Measurements from ENCODE around the gene SLC39A8.
"Not testable (repeated sequence)": the region's sequence is repeated elsewhere in the genome, so short reads cannot be mapped to it uniquely, and the experiment has no call there.

The SLC39A8 gene

GRCh38 chr4:102344954-102345794, at the start of gene SLC39A8:
Gene SLC39A8 (minus strand): TSS chr4:102345482. CDS start chr4:102344662, 820 bp downstream.
- peak in 50 of 51 donors; percentile 5 to 83 (median 59) for DNase-seq

GRCh38 chr4:102392033-102392744, 46.9 kb upstream of the SLC39A8 start:
- no peak for DNase-seq

- DNase-seq, result no peak
Measured at GRCh38 chr4:102390438-102390837, 45.2 kb upstream of the SLC39A8 start.

DNA sequence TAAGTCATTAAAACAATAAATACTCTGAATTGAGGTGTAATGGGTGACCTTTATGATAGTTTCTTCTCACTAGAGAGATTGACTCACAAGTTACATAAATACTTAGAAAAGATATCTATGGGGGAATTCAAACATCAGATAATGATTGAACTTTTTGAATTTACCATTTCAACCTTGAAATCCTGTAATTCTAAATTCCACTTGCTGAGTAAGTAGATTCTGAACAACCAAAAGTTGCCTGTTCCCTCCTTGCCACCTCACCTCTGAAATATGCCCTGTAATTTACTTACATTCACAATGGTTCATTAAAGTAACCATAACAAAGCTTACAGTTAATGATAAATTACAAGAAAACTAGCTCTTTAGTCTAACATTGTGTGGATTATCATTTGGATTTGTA, 43.3 kb upstream of the SLC39A8 start:
- DNase-seq, result no peak

GRCh38 chr4:102387552-102388150, 42.4 kb upstream of the SLC39A8 start:
- no peak for DNase-seq

DNA sequence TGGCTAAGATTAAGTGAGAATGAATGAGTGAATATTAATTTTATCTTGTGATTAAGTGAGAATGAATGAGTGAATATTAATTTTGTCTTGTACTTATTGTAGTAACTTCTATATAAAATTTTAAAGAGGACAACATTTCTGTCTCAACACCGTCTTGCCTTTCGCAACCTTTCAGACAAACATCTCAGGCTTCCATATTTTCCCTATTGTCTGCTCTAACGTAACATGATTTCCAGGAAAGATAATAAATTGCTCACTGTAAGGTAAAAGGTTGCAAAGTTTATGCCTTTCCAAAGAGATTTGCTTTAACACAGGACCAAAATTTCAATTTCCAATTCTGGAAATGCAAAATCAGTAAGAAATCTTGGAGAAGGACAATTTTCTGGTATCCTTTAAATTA, 41.7 kb upstream of the SLC39A8 start:
- no peak for DNase-seq

DNA sequence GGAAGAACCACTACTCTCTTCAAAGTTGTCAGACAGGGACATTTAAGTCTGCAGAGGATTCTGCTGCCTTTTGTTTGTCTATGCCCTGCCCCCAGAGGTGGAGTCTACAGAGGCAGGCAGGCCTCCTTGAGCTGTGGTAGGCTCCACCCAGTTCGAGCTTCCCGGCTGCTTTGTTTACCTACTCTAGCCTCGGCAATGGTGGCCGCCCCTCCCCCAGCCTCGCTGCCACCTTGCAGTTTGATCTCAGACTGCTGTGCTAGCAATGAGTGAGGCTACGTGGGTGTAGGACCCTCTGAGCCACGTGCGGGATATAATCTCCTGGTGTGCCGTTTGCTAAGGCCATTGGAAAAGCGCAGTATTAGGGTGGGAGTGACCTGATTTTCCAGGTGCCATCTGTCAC, 35.0 kb upstream of the SLC39A8 start:
- not testable (repeated sequence) for DNase-seq

DNA sequence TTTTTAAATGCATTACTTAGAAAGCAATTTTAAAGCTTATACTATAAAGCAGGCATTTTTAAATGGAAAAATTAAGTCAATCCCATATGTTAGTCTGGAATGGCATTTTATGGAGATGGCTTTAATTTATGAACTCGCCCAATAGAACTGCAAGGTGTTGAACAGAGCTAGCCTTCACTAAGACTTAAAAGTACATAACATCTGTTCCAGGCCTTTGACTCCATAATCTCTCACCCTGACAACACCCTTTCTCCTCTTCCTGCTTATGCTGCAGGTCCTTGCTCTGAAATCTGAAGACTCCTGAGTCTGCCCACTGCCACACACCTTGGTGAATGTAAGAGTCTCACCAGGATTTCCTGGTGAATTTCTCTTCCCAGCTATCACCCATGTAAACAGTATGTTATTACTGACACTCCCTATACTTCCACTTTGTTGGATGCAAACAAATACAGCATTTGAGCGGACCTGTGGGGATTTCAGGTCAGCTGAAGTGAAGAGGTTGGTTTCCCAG, 17.7 kb upstream of the SLC39A8 start:
- DNase-seq, result peak in 1 of 51 donors; percentile 1

GRCh38 chr4:102358128-102358527, 12.8 kb upstream of the SLC39A8 start:
- no peak for DNase-seq

- not testable (repeated sequence) for DNase-seq
Measured at GRCh38 chr4:102357637-102358036, 12.4 kb upstream of the SLC39A8 start.

DNA sequence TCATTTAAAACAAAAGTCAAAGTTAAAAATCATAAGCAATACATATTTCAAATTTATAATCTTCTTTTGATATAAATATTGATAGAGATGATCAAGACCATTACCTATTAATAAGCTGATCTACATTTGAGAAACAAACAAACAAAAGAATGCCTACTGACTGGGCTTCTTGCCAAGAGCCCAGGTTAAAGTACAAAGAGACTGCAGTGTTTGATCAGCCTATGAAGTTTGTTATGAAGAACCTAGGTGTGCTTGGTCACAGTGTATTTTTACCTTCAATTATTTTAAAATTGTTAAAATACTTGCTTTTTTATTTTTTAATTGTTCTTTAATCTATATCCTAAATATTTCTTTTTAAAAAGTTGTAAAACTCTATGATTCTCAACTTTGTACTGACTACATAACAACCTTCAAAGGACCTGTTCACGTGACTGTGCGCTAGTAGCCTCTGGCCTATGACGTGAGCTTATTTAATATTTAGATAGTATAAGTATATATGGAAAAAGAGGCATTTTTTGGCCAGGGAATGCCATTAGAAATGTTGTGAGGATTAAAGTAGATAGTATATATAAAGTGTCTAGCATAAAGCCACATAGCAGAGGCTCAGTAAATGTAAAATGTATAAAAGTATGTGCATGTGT, 11.4 kb upstream of the SLC39A8 start:
- DNase-seq, result no peak

- DNase-seq, result no peak
Measured at GRCh38 chr4:102355748-102356147, 10.5 kb upstream of the SLC39A8 start.

- no peak for DNase-seq
Measured at GRCh38 chr4:102354671-102355454, 9.6 kb upstream of the SLC39A8 start.

- no peak for DNase-seq
Measured at GRCh38 chr4:102352781-102353180, 7.5 kb upstream of the SLC39A8 start.

DNA sequence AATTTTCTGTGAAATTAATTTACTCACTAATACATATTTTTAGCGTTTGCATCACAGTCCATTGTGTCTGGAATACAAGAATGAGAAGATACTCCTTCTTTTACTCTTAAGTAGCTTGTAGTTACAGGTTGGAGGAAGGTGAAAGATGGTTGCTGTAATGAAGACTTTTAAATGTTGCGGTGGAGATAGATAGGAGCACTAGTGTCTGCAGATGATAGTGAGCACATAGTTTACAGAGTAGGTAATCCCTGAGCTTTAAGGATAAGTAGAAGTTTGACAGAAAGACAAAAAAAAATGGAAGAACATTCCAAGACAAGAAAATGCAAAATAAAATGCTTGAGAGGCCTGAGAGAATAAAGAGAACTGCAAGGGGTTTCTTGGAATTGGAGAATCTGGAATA, 5.4 kb upstream of the SLC39A8 start:
- no peak for DNase-seq

DNA sequence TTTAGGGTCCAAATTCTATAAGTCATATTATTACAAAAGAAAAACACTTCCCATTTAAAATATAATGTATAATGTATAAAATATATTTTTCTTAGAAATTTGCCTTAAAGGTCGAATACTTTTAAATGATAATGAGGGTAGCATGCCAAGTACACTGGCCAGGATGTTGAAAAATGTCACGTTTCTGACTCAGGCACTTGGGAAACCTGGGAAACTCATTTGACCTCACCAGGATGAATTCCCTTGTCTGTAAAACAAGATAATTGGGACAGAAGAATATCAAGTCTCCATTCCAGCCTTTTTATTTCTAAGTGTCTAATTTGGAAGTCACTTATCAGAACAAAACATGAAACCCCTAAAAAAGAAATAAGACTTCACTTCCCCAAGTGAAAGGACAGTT, 3.4 kb upstream of the SLC39A8 start:
- DNase-seq, result no peak

DNA sequence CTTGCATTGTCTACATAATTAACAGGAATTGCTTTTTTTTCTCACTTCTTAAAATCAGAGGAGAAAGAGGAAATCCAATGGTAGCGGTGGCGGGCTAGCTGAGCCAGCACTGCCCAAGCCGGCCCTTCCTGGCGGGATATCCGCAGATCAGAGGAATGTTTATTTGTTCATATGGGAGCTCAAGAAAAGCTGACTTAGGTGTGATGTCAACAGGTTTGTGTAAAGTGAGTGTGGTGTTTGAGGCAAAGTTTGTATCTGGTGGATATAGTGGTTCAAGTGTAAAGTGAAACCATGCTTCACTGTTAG, 466 bp upstream of the SLC39A8 start:
- DNase-seq, result no peak

DNA sequence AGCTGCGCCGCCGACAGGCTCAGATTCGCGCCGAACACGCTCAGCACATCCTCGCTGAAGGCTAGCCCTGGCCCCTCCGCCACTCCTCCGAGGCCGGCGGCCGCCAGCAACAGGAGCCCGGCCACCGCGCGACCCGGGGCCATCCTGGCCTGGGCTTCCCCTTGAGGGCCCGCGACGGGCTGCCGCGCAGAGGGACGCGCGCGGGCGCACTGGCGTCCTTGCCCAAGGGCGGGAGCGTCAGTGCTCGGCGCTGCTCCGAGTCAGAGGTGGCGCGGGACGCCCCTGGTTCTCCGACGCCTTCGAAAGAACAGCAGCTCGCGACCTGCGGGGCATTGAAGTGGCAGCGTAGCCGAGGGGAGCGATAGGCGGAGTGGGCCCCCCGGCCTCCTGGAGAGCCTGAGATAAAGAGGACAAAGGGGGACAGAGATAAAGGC, 745 bp downstream of the SLC39A8 start:
- peak in 42 of 51 donors; percentile 4 to 69 (median 40) for DNase-seq

- peak in 1 of 51 donors; percentile 36 for DNase-seq
Measured at GRCh38 chr4:102343964-102344519, 1.2 kb downstream of the SLC39A8 start.

DNA sequence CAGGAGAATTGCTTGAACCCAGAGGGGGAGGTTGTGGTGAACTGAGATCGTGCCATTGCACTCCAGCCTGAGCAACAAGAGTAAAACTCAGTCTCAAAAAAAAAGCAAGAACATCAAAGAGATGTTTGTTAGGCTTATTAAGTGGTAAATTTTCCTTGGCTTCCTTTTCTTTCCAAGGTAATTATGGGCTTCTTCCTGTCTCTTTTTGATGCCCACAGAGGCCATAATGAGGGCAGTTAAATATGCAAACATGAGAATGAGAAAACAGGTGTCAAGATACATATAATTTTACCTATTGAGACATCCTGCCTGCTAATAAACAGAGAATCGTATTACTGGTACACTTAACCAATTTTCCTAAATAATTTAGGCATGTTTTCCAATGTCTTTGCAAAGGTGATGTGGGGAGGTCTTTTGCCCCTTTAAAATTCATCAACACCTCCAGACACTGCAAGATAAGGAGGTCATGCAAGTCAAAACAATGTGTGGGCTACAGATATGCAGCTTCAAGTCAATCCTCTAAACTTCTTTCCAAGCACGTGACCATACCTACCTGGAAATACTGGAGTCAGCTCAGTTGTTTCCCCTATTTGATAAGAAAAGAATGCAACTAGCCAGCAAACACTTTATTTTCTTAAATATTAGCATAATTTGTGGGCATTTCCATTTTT, 2.7 kb downstream of the SLC39A8 start:
- no peak for DNase-seq
